Stimulated activated CD8-positive, alpha-beta memory T cell treated with anti-CD3 and anti-CD28 coated beads, Interleukin-15, amount 100 ng/mL, for 1 hour (primary cell): ENCODE results near the gene C14orf93.

Experiments
- DNase-seq: peaks from one replicate; pipeline ENCODE4 v3.0.0-alpha.2; 2020; ENCODE audit warnings: low read depth

The C14orf93 gene

GRCh38 chr14:23009939-23010726 is at the start of gene C14orf93:
C14orf93 (minus strand) TSS chr14:23010143; CDS start chr14:22999023, 11,120 bp downstream.
- DNase-seq, result peak; percentile 59

GRCh38 chr14:23058654-23059504 is 48.9 kb upstream of the C14orf93 start:
- DNase-seq, result no peak

GRCh38 chr14:23057757-23058653 is 48.1 kb upstream of the C14orf93 start:
- peak; percentile 79 for DNase-seq

DNA sequence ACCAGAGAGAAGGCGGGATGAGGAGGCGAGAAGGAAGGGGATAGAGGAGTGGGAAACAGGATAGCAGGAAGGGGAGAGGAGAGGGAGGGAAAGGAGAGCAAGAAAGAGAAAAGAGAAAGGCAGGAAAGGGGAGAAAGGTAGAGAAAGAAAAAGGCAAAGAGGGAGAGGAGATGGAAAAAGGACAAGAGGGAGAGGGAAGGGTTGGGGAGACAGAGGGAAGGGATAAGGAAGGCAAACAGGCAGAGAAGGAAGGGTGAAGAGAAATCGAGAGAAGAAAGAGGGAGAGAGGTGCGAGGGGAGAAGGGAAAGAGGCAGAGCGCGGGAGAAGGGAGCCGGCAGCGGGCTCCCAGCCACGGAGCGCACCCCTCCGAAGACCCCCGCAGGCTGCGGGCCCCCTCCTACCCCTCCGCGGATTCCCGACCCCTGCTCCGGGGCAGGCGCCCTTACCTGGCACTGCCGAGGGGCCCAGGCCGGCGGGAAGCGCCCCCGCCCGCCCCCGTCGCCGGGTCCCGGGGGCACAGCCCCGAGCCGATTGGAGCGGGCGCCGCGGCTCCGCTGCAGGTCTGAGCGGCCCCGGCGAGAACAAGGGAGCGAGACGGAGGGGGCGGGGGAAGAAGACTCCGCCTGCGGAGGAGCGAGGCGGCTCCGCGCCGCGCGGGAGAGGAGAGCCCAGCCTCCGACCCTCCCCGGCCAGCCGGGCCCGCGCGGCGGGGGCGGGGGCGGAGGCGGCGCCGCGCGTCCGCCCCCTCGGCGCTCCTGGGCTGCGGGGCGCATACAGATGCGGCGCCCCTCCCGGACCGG is 47.2 kb upstream of the C14orf93 start, which contains the start of gene CDH24:
Gene CDH24 (minus strand): TSS at position 565 of the 801 bp plus-strand sequence. CDS start 1,787 bp downstream, outside the sequence.
- peak; percentile 38 for DNase-seq

DNA sequence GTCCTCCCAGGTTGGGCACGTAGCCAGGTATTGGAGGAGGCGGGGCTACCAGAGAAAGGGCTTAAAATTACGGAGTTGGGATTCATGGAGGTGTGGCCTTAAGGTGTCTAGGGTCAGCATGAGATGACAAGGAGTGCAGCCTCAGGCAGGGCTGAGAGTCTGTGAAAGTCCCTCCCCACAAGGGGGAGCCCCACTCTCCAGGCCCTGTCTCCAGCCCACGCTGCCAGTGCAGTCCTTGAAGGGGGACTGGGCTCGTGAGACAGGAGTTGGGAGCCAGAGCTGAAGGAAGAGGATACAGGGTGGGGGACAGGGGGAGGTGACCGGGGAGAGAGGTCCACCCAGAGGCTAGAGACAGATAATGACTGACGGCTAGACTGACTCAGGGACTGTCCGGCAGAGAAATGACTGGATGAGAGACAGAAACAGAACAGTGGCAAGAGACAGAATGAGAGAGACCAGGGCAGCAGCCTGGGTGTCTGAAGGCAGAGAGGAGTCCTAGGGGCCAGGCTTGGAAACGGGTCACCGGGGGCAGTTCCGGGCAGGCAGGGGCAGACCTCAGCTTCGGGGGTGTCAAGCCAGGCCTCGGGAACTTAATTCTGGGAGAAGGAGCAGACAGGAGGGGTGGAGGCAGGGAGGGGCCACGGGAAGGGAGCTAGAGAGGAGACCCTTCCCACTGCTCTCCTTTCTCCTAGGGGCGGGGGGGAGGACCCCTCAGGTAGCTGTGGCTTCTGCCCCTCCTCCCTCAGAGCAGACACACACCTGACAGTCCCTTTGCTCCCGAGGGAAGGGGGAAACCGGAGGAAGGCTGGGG is 46.4 kb upstream of the C14orf93 start:
- peak; percentile 39 for DNase-seq

- DNase-seq, result no peak
Observed at GRCh38 chr14:23055621-23056144, 45.7 kb upstream of the C14orf93 start.

DNA sequence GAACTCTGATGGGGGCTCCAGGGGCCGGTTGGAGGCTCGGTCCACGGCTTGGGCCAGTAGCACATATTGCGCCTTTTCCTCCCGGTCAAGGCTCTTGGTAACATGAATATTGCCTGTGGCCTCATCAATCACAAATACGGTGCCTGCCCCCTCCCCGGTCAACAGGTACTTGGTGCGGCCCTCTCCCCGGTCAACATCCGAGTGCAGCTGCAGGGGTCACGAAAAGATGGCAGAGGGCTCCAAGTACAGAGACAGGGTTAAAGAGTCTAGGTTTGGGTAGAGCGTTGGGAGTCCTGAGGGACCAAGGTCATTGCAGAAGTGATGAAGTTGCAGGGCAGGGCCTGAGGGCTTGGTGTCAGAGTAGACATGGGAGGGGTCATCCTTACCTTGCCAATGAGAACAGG is 45.2 kb upstream of the C14orf93 start:
- no peak for DNase-seq

DNA sequence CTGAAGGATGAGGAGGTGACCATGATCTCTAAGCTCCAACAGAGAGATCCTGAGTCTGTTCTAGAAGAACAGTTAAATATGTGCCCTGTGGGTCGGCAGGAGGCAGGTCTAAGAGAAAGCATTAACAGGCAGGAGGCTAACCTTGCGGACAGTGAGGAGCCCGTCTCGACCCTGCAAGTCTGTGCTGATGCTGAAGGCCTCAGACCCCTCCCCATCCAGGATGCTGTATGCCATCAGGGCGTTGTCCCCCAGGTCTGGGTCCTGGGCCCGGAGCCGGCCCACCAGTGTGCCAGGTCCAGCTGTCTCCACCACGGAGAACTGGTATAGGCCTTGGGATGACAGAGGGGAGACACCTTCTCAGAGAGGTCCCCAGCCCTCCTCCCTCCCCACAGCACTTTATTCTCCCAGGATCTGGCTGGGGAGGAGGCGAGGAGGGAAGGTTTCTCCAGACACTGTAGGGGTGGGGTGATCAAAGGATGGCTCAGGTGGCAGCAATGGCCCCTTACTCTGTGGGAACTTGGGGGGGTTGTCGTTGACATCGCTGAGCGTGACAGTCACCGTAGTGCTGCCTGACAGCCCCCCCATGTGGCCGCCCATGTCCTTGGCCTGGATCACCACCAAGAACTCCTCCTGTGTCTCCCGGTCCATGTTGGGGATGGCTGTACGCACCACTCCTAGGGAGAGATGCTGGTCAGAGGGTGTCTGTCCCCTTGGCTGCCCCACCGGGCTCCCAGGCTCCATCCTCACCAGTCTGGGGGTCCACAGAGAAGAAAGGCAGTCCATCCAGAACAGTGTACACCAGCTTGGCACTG is 44.3 kb upstream of the C14orf93 start:
- DNase-seq, result no peak

GRCh38 chr14:23053426-23053825 is 43.5 kb upstream of the C14orf93 start:
- DNase-seq, result no peak

DNA sequence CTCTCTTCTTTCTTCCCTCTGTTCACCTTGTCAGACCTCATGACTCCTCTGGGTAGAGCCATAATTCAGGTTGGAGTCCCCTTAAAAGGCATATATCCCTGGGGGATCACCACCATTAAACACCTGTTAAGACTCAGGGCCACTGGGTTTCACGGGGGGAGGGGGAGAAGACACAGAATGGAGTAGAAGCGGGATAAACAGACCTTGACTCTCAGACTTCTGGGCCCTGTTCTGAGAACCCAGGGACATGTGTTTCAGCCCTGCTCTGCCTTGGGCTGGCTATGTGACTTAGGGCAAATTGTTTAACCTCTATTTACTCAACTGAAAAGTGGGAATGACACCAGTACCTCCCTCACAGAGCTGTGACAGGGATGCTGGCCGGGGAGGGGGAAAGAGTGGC is 42.7 kb upstream of the C14orf93 start:
- DNase-seq, result no peak

- no peak for DNase-seq
Observed at GRCh38 chr14:23052182-23052623, 42.3 kb upstream of the C14orf93 start.

- no peak for DNase-seq
Observed at GRCh38 chr14:23051141-23052057, 41.5 kb upstream of the C14orf93 start.

GRCh38 chr14:23049011-23049410 is 39.1 kb upstream of the C14orf93 start:
- no peak for DNase-seq

- no peak for DNase-seq
Observed at GRCh38 chr14:23047751-23048693, 38.1 kb upstream of the C14orf93 start.

DNA sequence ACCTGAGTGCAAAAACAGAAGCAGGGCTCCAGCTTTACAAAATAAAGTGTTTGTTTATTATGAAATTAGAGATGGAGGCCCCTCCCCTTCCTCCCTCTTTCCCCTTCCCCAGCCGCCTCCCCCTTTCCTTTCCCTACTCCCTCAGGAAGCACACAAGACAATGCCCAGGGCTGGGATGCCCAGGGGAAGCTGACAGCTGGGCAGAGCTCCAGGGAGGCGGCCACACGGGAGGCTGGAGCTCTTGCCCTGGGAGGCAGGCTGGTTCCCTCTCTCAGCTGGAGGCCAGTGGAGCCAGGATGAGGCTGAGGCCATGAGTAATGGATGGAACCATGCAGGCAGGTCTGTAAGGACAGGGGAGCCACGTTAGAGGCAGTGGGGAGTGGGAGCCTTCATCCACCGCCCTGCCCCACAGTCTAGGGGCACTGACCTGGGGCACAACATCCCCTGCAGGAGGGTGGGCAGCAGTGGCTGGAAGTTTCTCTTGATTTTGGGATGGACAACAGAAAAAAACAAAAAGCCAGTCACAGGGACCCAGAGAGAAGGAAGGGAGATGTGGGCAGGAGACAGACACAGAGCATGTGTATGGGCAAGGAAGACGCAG is 37.2 kb upstream of the C14orf93 start:
- DNase-seq, result no peak
